Measurements from ENCODE around the gene TSPAN18.
A peak's percentile ranks its signal among the peaks of the same experiment; 100 is the strongest.

TSPAN18 gene

GRCh38 chr11:44711113-44711786, 15.5 kb upstream of the TSPAN18 start:
- DNase-seq, result no peak

- DNase-seq, result no peak
Observed at GRCh38 chr11:44711787-44712608, 14.8 kb upstream of the TSPAN18 start.

GRCh38 chr11:44713022-44713421, 13.7 kb upstream of the TSPAN18 start:
- DNase-seq, result no peak

- no peak for DNase-seq
Observed at GRCh38 chr11:44716256-44716655, 10.5 kb upstream of the TSPAN18 start.

- no peak for DNase-seq
Observed at GRCh38 chr11:44718057-44718456, 8.7 kb upstream of the TSPAN18 start.

GRCh38 chr11:44718612-44719390, 8.0 kb upstream of the TSPAN18 start:
- DNase-seq, result no peak

- no peak for DNase-seq
Observed at GRCh38 chr11:44725016-44725685, 1.6 kb upstream of the TSPAN18 start.

- no peak for DNase-seq
Observed at GRCh38 chr11:44725757-44726282, 942 bp upstream of the TSPAN18 start.

GRCh38 chr11:44727114-44727372, 281 bp downstream of the TSPAN18 start:
- no peak for DNase-seq

GRCh38 chr11:44727373-44728287, 868 bp downstream of the TSPAN18 start:
- DNase-seq, result peak; percentile 94

GRCh38 chr11:44728491-44728910, 1.7 kb downstream of the TSPAN18 start:
- DNase-seq, result no peak

- no peak for DNase-seq
Observed at GRCh38 chr11:44729063-44729462, 2.3 kb downstream of the TSPAN18 start.

GRCh38 chr11:44729713-44730112, 3.0 kb downstream of the TSPAN18 start:
- no peak for DNase-seq

- DNase-seq, result no peak
Observed at GRCh38 chr11:44730775-44731174, 4.0 kb downstream of the TSPAN18 start.

- no peak for DNase-seq
Observed at GRCh38 chr11:44731685-44732430, 5.1 kb downstream of the TSPAN18 start.

GRCh38 chr11:44732564-44732963, 5.8 kb downstream of the TSPAN18 start:
- no peak for DNase-seq

- no peak for DNase-seq
Observed at GRCh38 chr11:44733877-44734276, 7.1 kb downstream of the TSPAN18 start.

- DNase-seq, result no peak
Observed at GRCh38 chr11:44734843-44735381, 8.2 kb downstream of the TSPAN18 start.

GRCh38 chr11:44736791-44737190, 10.0 kb downstream of the TSPAN18 start:
- DNase-seq, result no peak

- DNase-seq, result no peak
Observed at GRCh38 chr11:44737245-44738085, 10.7 kb downstream of the TSPAN18 start.

Data from right forelimb (tissue), 1 donor.